Esophagus muscularis mucosa (tissue), 4 donors: ENCODE data around the gene WDR20. TPM values are rescaled to one million over a fixed set of nuclear protein-coding genes. Genes with fewer than 3 reads are reported as not detected.

Experiments
- DNase-seq: peaks from one replicate; pipeline ENCODE4 v3.0.0-alpha.2; 2017; ENCODE audit errors: extremely low spot score
- H3K27ac ChIP-seq, 4 donors: fragments of 200-600 bp; sonication (generic); replicated peaks in 1 of 4; 1 replicate in 3 of 4; 2 replicates in 1 of 4; pipeline ENCODE4 v1.5.1; 2016 to 2019; ENCODE audit warnings: mild to moderate bottlenecking in 1 of 4
- H3K27me3 ChIP-seq, 4 donors: fragments of 200-600 bp; sonication (generic); one replicate each; pipeline versions ENCODE4 v1.5.1 to v1.6.0; 2016 to 2019
- H3K36me3 ChIP-seq, 4 donors: fragments of 200-600 bp; sonication (generic); one replicate each; pipeline ENCODE4 v1.5.1; 2016 to 2019
- H3K4me1 ChIP-seq, 4 donors: fragments of 200-600 bp; sonication (generic); one replicate each; pipeline ENCODE4 v1.5.1; 2016 to 2019
- H3K4me3 ChIP-seq, 4 donors: fragments of 200-600 bp; sonication (generic); 1 replicate in 2 of 4; 2 replicates in 2 of 4; pipeline ENCODE4 v1.5.1; 2016 to 2019; ENCODE audit warnings: mild to moderate bottlenecking in 4 of 4, moderate library complexity in 1 of 4
- H3K9me3 ChIP-seq, 4 donors: fragments of 200-600 bp; sonication (generic); 1 replicate in 3 of 4; 2 replicates in 1 of 4; pipeline ENCODE4 v1.5.1; 2016 to 2019
- CTCF ChIP-seq, 3 experiments: fragments of 200-600 bp in 2 of 3; fragments of 450-650 bp in 1 of 3; sonication (generic) in 2 of 3; IDR thresholded peaks; one replicate each; pipeline ENCODE4 v1.5.1; 2017 to 2019; ENCODE audit warnings: antibody characterized with exemption in 3 of 3, mild to moderate bottlenecking in 2 of 3, moderate library complexity in 1 of 3
- EP300 ChIP-seq: sonication (generic); formaldehyde crosslinking; IDR thresholded peaks from one replicate; pipeline ENCODE4 v1.6.1; 2017; ENCODE audit warnings: antibody characterized with exemption
- POLR2A ChIP-seq: fragments of 450-650 bp; IDR thresholded peaks from one replicate; pipeline ENCODE4 v1.6.1; 2017; ENCODE audit warnings: antibody characterized with exemption, moderate library complexity, mild to moderate bottlenecking, low read depth
- POLR2AphosphoS5 ChIP-seq, 2 donors: sonication (generic); formaldehyde crosslinking; IDR thresholded peaks; one replicate each; pipeline ENCODE4 v1.6.1; 2017; ENCODE audit warnings: antibody characterized with exemption in 2 of 2
- WGBS: methylation state at CpG from one replicate; pipeline ENCODE4 v1.1.5; 2018; 5-methylcytosine and 5-hydroxymethylcytosine counted together
- intact Hi-C: fragments of 100-400 bp; cut with DNase I; formaldehyde crosslinking; loops from one replicate; pipeline ENCODE4 v1.15.1; 2023
- total RNA-seq, 4 donors: library from RNA; depleted of rRNA; stranded (reverse); fragments of >200 nt; gene quantifications; one replicate each; pipeline versions ENCODE4 v1.1.0 to v1.2.1, GENCODE V29; 2016

Gene WDR20
- total RNA-seq, 4 donors from 2014 or later = 16.6 to 26.6 (median 22.3) TPM

GRCh38 chr14:102182936-102183619 is 43.4 kb downstream of the WDR20 start:
- intact Hi-C loops = no loop called here
- no peaks in the 10 kb centered on the region for H3K27me3 ChIP-seq
- no peaks in the 10 kb centered on the region for H3K9me3 ChIP-seq
- no peaks in the 10 kb centered on the region for H3K36me3 ChIP-seq
- WGBS = 52% methylated on average over 9 of the region's 9 CpGs
- TF ChIP-seq POLR2A (no peak), EP300 (no peak), CTCF (IDR thresholded peaks at IDR 0.05) (no peak), POLR2AphosphoS5 (IDR thresholded peaks at IDR 0.05) (no peak)
- no peak overlapping the region for H3K27ac ChIP-seq
- H3K4me1 ChIP-seq = peaks cover 41 to 72% (median 69%) of the 10 kb centered on the region in 4 donors
- no peak for DNase-seq
- H3K4me3 ChIP-seq = no peak overlapping the region

GRCh38 chr14:102183886-102184285 is 44.2 kb downstream of the WDR20 start:
- intact Hi-C loops = no loop called here
- TF ChIP-seq POLR2A (no peak), CTCF (IDR thresholded peaks at IDR 0.05) (no peak)
- H3K4me1 ChIP-seq = peaks cover 43 to 78% (median 72%) of the 10 kb centered on the region in 4 donors

GRCh38 chr14:102184316-102185035 is 44.8 kb downstream of the WDR20 start:
- intact Hi-C loops = no loop called here
- no peaks in the 10 kb centered on the region for H3K9me3 ChIP-seq
- no peaks in the 10 kb centered on the region for H3K27me3 ChIP-seq
- no peak overlapping the region for H3K27ac ChIP-seq
- no peaks in the 10 kb centered on the region for H3K36me3 ChIP-seq
- DNase-seq = no peak
- peaks cover 43 to 78% (median 72%) of the 10 kb centered on the region in 4 donors for H3K4me1 ChIP-seq
- 90% methylated on average over 14 of the region's 14 CpGs for WGBS
- TF ChIP-seq EP300 (no peak), POLR2A (no peak), POLR2AphosphoS5 (IDR thresholded peaks at IDR 0.05) (no peak), CTCF (IDR thresholded peaks at IDR 0.05) (no peak)
- no peak overlapping the region for H3K4me3 ChIP-seq

More at GRCh38 chr14:102183886-102184285, 44.2 kb downstream of the WDR20 start:
- Histone ChIP-seq H3K27me3 (no peaks in the 10 kb centered on the region), H3K27ac (no peak overlapping the region), H3K4me3 (no peak overlapping the region), H3K36me3 (no peaks in the 10 kb centered on the region), H3K9me3 (no peaks in the 10 kb centered on the region)
- 97% methylated on average over 3 of the region's 3 CpGs for WGBS
- DNase-seq = no peak

- WGBS = 93% methylated on average over 8 of the region's 8 CpGs
Measured at GRCh38 chr14:102185360-102185759, 45.7 kb downstream of the WDR20 start.

More at GRCh38 chr14:102185360-102185759, 45.7 kb downstream of the WDR20 start:
- H3K4me3 ChIP-seq = no peak overlapping the region
- H3K27me3 ChIP-seq = no peaks in the 10 kb centered on the region
- H3K36me3 ChIP-seq = no peaks in the 10 kb centered on the region
- TF ChIP-seq CTCF (IDR thresholded peaks at IDR 0.05) (no peak), POLR2A (no peak), POLR2AphosphoS5 (IDR thresholded peaks at IDR 0.05) (no peak), EP300 (no peak)
- intact Hi-C loops = no loop called here
- DNase-seq = no peak
- peaks cover 43 to 72% (median 68%) of the 10 kb centered on the region in 4 donors for H3K4me1 ChIP-seq
- H3K27ac ChIP-seq = no peak overlapping the region
- no peaks in the 10 kb centered on the region for H3K9me3 ChIP-seq
